ENCODE data around the gene PLA2G1B.

PLA2G1B gene

GRCh38 chr12:120362516-120363273, 35.1 kb upstream of the PLA2G1B start:
- Histone ChIP-seq H2AFZ (ENCODE audit: low read length) (no peak overlapping the region), H3K4me3 (ENCODE audit: low read length) (no peak overlapping the region), H3K4me1 (ENCODE audit: low read length) (no peaks in the 10 kb centered on the region)

GRCh38 chr12:120361506-120362208, 34.1 kb upstream of the PLA2G1B start:
- no peaks in the 10 kb centered on the region for H3K9me3 ChIP-seq (replicated peaks; ENCODE audit: insufficient read depth, low read length)
- no peaks in the 10 kb centered on the region for H3F3A ChIP-seq (ENCODE audit: insufficient read depth, low read length)
- H3K4me3 ChIP-seq (ENCODE audit: low read length) = no peak overlapping the region
- TF ChIP-seq EZH2 (optimal IDR thresholded peaks at IDR 0.05; ENCODE audit: low read depth, low read length) (no peak), EZH2phosphoT487 (IDR thresholded peaks at IDR 0.05; ENCODE audit: low read length) (no peak), CTCF (IDR thresholded peaks at IDR 0.05; ENCODE audit: low read length) (no peak)
- no peak overlapping the region for H3K27ac ChIP-seq (ENCODE audit: low read length)
- no peaks in the 10 kb centered on the region for H3K36me3 ChIP-seq (replicated peaks; ENCODE audit: insufficient read depth, low read length)
- no peaks in the 10 kb centered on the region for H4K20me1 ChIP-seq (ENCODE audit: insufficient read depth, low read length)
- H3K4me1 ChIP-seq (ENCODE audit: low read length) = no peaks in the 10 kb centered on the region
- no peak overlapping the region for H2AFZ ChIP-seq (ENCODE audit: low read length)
- no peaks in the 10 kb centered on the region for H3K79me2 ChIP-seq (ENCODE audit: low read length)
- H3K9me2 ChIP-seq (replicated peaks; ENCODE audit: insufficient read depth, low read length) = no peaks in the 10 kb centered on the region
- no peak overlapping the region for H3K9ac ChIP-seq (ENCODE audit: low read length)
- H3K4me2 ChIP-seq (ENCODE audit: low read depth, low read length) = no peak overlapping the region
- no peak for DNase-seq
- H3K27me3 ChIP-seq (replicated peaks; ENCODE audit: insufficient read depth, low read length) = peaks cover 18% of the 10 kb centered on the region

More at GRCh38 chr12:120362516-120363273, 35.1 kb upstream of the PLA2G1B start:
- H3K36me3 ChIP-seq (replicated peaks; ENCODE audit: insufficient read depth, low read length) = no peaks in the 10 kb centered on the region
- H3K9ac ChIP-seq (ENCODE audit: low read length) = no peak overlapping the region
- H3K4me2 ChIP-seq (ENCODE audit: low read depth, low read length) = no peak overlapping the region
- no peaks in the 10 kb centered on the region for H3K79me2 ChIP-seq (ENCODE audit: low read length)
- DNase-seq = no peak
- no peaks in the 10 kb centered on the region for H3K9me2 ChIP-seq (replicated peaks; ENCODE audit: insufficient read depth, low read length)
- no peaks in the 10 kb centered on the region for H4K20me1 ChIP-seq (ENCODE audit: insufficient read depth, low read length)
- H3F3A ChIP-seq (ENCODE audit: insufficient read depth, low read length) = no peaks in the 10 kb centered on the region
- H3K27ac ChIP-seq (ENCODE audit: low read length) = no peak overlapping the region
- H3K27me3 ChIP-seq (replicated peaks; ENCODE audit: insufficient read depth, low read length) = peaks cover 28% of the 10 kb centered on the region
- H3K9me3 ChIP-seq (replicated peaks; ENCODE audit: insufficient read depth, low read length) = no peaks in the 10 kb centered on the region
- TF ChIP-seq EZH2 (optimal IDR thresholded peaks at IDR 0.05; ENCODE audit: low read depth, low read length) = no peak
- no peak for TF ChIP-seq CTCF (IDR thresholded peaks at IDR 0.05; ENCODE audit: low read length)
- no peak for TF ChIP-seq EZH2phosphoT487 (IDR thresholded peaks at IDR 0.05; ENCODE audit: low read length)

GRCh38 chr12:120359128-120359527, 31.5 kb upstream of the PLA2G1B start:
- Histone ChIP-seq H3K9ac (ENCODE audit: low read length) (no peak overlapping the region), H3K9me3 (replicated peaks; ENCODE audit: insufficient read depth, low read length) (no peaks in the 10 kb centered on the region), H3K79me2 (ENCODE audit: low read length) (no peaks in the 10 kb centered on the region), H3K27me3 (replicated peaks; ENCODE audit: insufficient read depth, low read length) (peaks cover 7% of the 10 kb centered on the region), H4K20me1 (ENCODE audit: insufficient read depth, low read length) (no peaks in the 10 kb centered on the region), H3F3A (ENCODE audit: insufficient read depth, low read length) (no peaks in the 10 kb centered on the region), H3K4me3 (ENCODE audit: low read length) (no peak overlapping the region), H3K9me2 (replicated peaks; ENCODE audit: insufficient read depth, low read length) (no peaks in the 10 kb centered on the region), H3K36me3 (replicated peaks; ENCODE audit: insufficient read depth, low read length) (no peaks in the 10 kb centered on the region), H3K4me2 (ENCODE audit: low read depth, low read length) (no peak overlapping the region), H3K4me1 (ENCODE audit: low read length) (no peaks in the 10 kb centered on the region), H3K27ac (ENCODE audit: low read length) (no peak overlapping the region), H2AFZ (ENCODE audit: low read length) (no peak overlapping the region)
- no peak for DNase-seq
- no peak for TF ChIP-seq EZH2 (optimal IDR thresholded peaks at IDR 0.05; ENCODE audit: low read depth, low read length)
- TF ChIP-seq CTCF (IDR thresholded peaks at IDR 0.05; ENCODE audit: low read length) = no peak
- no peak for TF ChIP-seq EZH2phosphoT487 (IDR thresholded peaks at IDR 0.05; ENCODE audit: low read length)
